Aorta (tissue), 5 donors: ENCODE measurements around the gene PRTFDC1. TPM values are rescaled to one million over a fixed set of nuclear protein-coding genes. Genes with fewer than 3 reads are reported as not detected.
A peak's percentile ranks its signal among the peaks of the same experiment; 100 is the strongest.

Experiments
- ATAC-seq: fragments of 200-7000 bp; cut with Tn5 transposase; one replicate; pipeline ENCODE4 v1.9.1; 2022; ENCODE audit warnings: moderate library complexity; ENCODE audit not compliant: low FRiP score
- DNase-seq, 2 donors: peaks; one replicate each; pipeline ENCODE4 v3.0.0-alpha.2; 2020
- H3K27ac ChIP-seq, 2 donors: one replicate each; pipeline ENCODE4 v1.5.1; 2013; ENCODE audit warnings: low read length in 2 of 2, mild to moderate bottlenecking in 2 of 2, moderate library complexity in 2 of 2, control low read depth in 1 of 2, inconsistent platforms in 1 of 2, low read depth in 1 of 2
- H3K27me3 ChIP-seq, 2 donors: one replicate each; pipeline ENCODE4 v1.6.1; 2013; ENCODE audit warnings: control low read depth in 1 of 2, low read length in 1 of 2, mild to moderate bottlenecking in 1 of 2, moderate library complexity in 1 of 2; ENCODE audit not compliant: insufficient read depth in 2 of 2, control insufficient read depth in 1 of 2
- H3K36me3 ChIP-seq, 2 donors: one replicate each; pipeline ENCODE4 v1.6.1; 2013; ENCODE audit warnings: control low read depth in 1 of 2, low read length in 1 of 2, mild to moderate bottlenecking in 1 of 2; ENCODE audit not compliant: insufficient read depth in 2 of 2, control insufficient read depth in 1 of 2
- H3K4me1 ChIP-seq, 2 donors: one replicate each; pipeline ENCODE4 v1.6.1; 2013; ENCODE audit warnings: low read length in 2 of 2, control low read depth in 1 of 2, mild to moderate bottlenecking in 1 of 2, moderate library complexity in 1 of 2; ENCODE audit not compliant: insufficient read depth in 2 of 2, control insufficient read depth in 1 of 2
- H3K4me3 ChIP-seq, 2 donors: one replicate each; pipeline ENCODE4 v1.5.1; 2013; ENCODE audit warnings: low read length in 2 of 2, control low read depth in 1 of 2, mild to moderate bottlenecking in 1 of 2
- H3K9me3 ChIP-seq: one replicate; pipeline ENCODE4 v1.6.1; 2013; ENCODE audit warnings: mild to moderate bottlenecking, low read length; ENCODE audit not compliant: control insufficient read depth
- WGBS, 2 donors: extraction: QIAGEN DNeasy Blood & Tissue Kit; methylation state at CpG; one replicate each; pipeline ENCODE4 v1.1.7; 2013; 5-methylcytosine and 5-hydroxymethylcytosine counted together
- intact Hi-C, 2 donors: fragments of 100-400 bp; cut with DNase I; formaldehyde crosslinking; loops; one replicate each; pipeline versions ENCODE4 v1.14.2 to v1.15.0; 2022
- polyA plus RNA-seq, 2 donors: library from polyadenylated mRNA; stranded (reverse); fragments of 200-250 nt; gene quantifications; one replicate each; pipeline ENCODE4 v1.2.3, GENCODE V29; 2013
- total RNA-seq, 2 donors: library from RNA; stranded (reverse); fragmentation: NEBNext Ultra II Directional; extraction: Animal tissue kit (Norgen Biotek cat#: 25700); gene quantifications; one replicate each; pipeline ENCODE4 v1.2.1, GENCODE V29; 2021
- donor health status: healthy with polysubstance abuse.
- donor health status: Bipolar disorder and iron deficiency.
- donor health status: DM: no; HTN: no; CAD: no.
- donor health status: DM: no; HTN: no; CAD: no.
- donor health status: DM: yes; HTN: yes; CAD: no.

The PRTFDC1 gene
- total and polyA plus RNA-seq, 4 donors: 3.1 to 15.7 (median 11.8) TPM

DNA sequence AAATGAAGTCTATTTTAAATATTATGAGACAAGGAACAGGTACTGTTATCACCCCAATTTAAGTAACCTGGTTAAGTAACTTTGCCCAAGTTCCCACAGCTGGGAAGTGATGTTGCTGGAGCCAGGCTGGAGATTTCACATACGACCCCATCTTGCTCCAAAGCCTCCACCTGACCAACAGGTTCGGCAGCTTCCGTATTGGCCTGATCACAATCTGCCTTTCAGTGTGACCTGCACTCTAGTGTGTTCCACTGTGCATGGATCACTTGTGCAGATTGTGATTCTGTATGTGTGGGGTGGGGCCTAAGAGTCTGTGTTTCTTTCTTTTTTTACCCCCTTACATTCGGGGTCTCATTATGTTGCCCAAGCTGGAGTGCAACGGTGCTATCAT lies 66.1 kb downstream of the PRTFDC1 start:
- Histone ChIP-seq H3K4me1 (no peaks in the 10 kb centered on the region), H3K4me3 (no peak overlapping the region), H3K27me3 (no peaks in the 10 kb centered on the region), H3K36me3 (no peaks in the 10 kb centered on the region), H3K9me3 (no peaks in the 10 kb centered on the region), H3K27ac (no peak overlapping the region)
- 84 to 95% methylated on average over 5 of the region's 5 CpGs for WGBS, 2 donors
- ATAC-seq (no peak), DNase-seq (no peak)
- intact Hi-C loops: no loop called here

DNA sequence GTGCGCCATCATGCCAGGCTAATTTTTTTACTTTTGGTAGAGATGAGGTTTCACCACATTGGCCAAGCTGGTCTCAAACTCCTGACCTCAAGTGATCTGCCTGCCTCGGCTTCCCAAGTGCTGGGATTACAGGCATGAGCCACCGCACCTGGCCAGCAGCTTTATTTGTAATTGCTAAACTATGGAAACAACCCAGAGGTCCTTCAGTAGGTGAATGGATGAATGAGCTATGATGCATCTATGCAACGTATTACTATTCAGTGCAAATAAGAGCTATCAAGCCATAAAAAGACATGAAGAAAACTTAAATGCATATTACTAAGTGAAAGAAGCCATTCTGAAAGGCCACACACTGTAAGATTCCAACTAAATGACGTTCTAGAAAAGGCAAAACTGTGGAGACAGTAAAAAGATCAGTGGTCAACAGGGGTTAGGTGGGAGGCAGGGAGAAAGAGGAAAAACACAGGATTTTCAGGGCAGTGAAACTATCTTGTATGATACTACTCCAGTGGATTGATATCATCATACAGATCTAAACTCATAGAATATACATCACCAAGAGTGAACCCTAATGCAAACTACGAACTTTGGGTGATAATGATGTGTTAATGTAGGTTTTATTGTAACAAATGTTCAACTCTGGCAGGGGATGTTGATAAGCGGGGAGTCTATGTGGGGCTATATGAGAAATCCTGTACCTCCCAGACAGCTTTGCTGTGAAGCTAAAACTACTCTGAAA lies 66.7 kb downstream of the PRTFDC1 start:
- intact Hi-C loops: no loop called here
- 84 to 93% methylated on average over 7 of the region's 7 CpGs for WGBS, 2 donors
- H3K9me3 ChIP-seq: no peaks in the 10 kb centered on the region
- DNase-seq: no peak
- no peaks in the 10 kb centered on the region for H3K27me3 ChIP-seq
- no peaks in the 10 kb centered on the region for H3K36me3 ChIP-seq
- H3K4me1 ChIP-seq: no peaks in the 10 kb centered on the region
- no peak for ATAC-seq
- no peak overlapping the region for H3K27ac ChIP-seq
- H3K4me3 ChIP-seq: no peak overlapping the region

DNA sequence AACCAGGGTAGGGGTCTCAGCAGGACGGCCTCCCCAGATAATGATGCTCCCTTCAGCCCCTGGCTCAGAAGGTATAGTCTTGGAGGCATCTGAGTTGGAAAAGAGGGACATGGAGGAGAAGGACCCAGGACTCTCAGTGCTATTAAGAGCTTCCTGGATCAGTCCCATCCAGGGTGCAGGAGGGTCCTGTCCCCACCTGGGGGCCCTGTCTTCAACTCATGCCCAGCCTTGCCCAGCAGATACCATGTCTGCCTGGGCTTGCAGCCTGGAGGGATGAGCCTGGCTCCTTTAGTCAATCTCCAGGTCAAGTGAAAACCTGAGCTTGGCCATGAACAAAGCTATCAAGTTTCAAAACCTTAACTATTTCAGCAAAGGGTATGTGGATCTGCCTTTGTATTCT lies 67.6 kb downstream of the PRTFDC1 start:
- H3K36me3 ChIP-seq: no peaks in the 10 kb centered on the region
- ATAC-seq: peak; percentile 19
- H3K4me3 ChIP-seq: no peak overlapping the region
- no peak for DNase-seq
- no peaks in the 10 kb centered on the region for H3K9me3 ChIP-seq
- H3K4me1 ChIP-seq: no peaks in the 10 kb centered on the region
- 92 to 94% methylated on average over 1 of the region's 1 CpG for WGBS, 2 donors
- H3K27ac ChIP-seq: no peak overlapping the region
- intact Hi-C loops: no loop called here
- H3K27me3 ChIP-seq: no peaks in the 10 kb centered on the region

DNA sequence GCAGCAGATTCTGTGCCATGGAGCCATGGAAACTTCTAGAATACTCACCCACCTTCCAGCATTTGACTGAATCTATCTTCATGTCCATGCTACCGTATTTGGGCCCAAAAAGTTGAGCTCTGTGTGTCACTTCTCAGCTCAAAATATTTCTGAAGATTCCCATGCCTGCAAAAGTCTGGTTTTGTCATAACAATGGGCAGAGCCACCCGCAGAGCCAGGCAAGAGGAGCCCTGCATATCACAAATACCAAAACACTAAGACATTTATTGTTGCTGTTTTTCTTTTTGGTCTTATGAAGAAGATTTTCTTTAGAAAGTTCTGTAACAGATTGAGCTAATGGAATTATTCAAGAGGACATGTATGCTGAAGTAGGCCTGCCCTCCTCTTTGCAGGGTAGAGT lies 68.1 kb downstream of the PRTFDC1 start:
- no peaks in the 10 kb centered on the region for H3K4me1 ChIP-seq
- ATAC-seq (no peak), DNase-seq (no peak)
- no peaks in the 10 kb centered on the region for H3K9me3 ChIP-seq
- no peaks in the 10 kb centered on the region for H3K27me3 ChIP-seq
- no peaks in the 10 kb centered on the region for H3K36me3 ChIP-seq
- intact Hi-C loops: no loop called here
- H3K4me3 ChIP-seq: no peak overlapping the region
- H3K27ac ChIP-seq: no peak overlapping the region
- 92 to 93% methylated on average over 2 of the region's 2 CpGs for WGBS, 2 donors

DNA sequence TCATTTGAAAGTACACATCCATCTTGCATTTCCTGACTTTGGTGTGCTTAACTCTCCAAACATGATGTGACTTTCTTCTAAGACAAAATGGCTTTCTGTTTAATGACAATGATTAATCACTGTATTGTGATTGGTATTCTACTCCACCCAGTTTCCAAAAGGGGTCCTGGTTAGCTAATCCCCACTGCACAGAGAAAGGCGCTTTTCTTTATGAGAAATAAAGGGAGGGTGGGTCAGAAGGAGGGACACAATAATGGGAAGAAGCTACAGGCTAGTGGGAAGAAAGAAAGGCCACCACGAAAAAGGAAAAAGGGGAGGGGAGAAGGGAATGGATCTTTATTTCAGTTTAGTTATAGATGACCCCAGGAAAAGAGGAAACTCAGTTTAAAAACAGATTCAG lies 69.2 kb downstream of the PRTFDC1 start:
- 54 to 84% methylated on average over 2 of the region's 2 CpGs for WGBS, 2 donors

DNA sequence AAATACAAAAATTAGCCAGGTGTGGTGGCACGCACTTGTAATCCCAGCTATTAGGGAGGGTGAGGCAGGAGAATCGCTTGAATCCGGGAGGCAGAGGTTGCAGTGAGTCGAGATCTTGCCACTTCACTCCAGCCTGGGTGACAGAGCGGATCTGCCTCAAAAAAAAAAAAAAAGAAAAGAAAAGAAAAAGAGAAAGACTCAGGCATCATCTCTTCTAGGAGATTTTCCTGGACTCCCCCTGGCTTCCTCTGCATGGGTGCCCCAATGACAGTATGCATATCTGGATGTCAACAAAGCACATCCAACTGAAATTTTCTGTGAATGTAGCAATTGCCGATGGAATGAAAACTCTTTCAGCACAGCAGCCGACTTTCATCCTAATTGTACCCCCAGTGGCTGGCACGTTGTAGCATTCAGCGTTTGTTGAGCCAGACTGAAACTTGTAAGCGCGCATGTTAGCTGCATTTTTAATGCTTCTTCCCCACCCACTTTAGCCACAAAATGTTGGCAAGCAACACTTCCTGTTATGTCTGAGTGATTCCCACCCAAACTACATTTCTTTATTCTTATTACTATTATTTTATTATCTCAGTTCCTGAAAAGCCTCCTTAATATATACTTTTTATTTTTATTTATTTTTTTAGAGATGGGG lies 70.2 kb downstream of the PRTFDC1 start:
- H3K4me1 ChIP-seq: no peaks in the 10 kb centered on the region
- WGBS, 2 donors: 90 to 91% methylated on average over 11 of the region's 11 CpGs
- H3K36me3 ChIP-seq: no peaks in the 10 kb centered on the region
- intact Hi-C loops: no loop called here
- no peak for DNase-seq
- no peak overlapping the region for H3K27ac ChIP-seq
- no peak overlapping the region for H3K4me3 ChIP-seq
- no peak for ATAC-seq
- no peaks in the 10 kb centered on the region for H3K27me3 ChIP-seq
- no peaks in the 10 kb centered on the region for H3K9me3 ChIP-seq

More for the DNA sequence above, 69.2 kb downstream of the PRTFDC1 start:
- Histone ChIP-seq H3K27ac (no peak overlapping the region), H3K4me1 (no peaks in the 10 kb centered on the region), H3K36me3 (no peaks in the 10 kb centered on the region), H3K27me3 (no peaks in the 10 kb centered on the region), H3K9me3 (no peaks in the 10 kb centered on the region), H3K4me3 (no peak overlapping the region)
- intact Hi-C loops: no loop called here
- no peak for ATAC-seq
- no peak for DNase-seq

DNA sequence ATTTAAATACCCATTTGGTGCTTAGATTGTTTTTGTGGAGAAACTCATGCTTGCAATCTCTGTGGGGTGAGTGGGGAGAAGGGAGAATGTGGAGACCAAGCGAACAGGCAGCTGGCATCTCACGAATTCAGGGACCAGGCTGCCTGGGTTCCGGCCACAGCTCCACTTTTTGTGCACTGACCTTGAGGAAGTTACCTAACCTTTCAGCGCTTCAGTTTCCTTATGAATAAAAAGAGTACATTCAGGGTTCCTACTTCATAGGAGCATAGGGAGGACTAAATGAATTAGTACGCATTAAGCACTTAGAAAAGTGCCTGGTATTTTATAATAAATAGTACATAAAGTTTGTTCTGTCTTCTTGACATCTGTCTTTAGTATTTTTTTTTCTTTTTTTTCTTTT lies 72.5 kb downstream of the PRTFDC1 start:
- Histone ChIP-seq H3K27me3 (no peaks in the 10 kb centered on the region), H3K36me3 (no peaks in the 10 kb centered on the region), H3K27ac (no peak overlapping the region), H3K4me1 (no peaks in the 10 kb centered on the region), H3K4me3 (no peak overlapping the region), H3K9me3 (no peaks in the 10 kb centered on the region)
- ATAC-seq: no peak
- intact Hi-C loops: no loop called here
- no peak for DNase-seq
- 90 to 96% methylated on average over 5 of the region's 5 CpGs for WGBS, 2 donors

DNA sequence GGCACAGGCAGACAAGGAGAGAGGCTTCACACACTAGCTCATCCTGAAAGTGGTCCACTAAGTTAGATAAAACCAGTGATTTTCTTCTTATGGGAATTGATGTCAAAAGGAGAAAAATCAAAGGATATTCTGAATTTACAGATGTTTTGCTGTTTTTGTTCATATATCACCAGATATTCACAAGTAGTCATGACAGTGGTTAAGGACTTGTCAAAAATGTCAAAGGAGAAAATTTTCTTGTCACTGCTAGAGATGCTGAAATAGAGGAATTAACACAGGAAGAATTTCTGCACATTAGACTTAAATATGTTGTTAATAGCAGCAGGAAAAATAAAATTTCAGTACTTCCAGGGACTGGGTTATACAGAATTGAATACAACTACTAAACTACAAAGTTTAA lies 78.3 kb downstream of the PRTFDC1 start:
- ATAC-seq (no peak), DNase-seq (no peak)
- peaks cover 0 to 2% of the 10 kb centered on the region in 2 donors for H3K4me1 ChIP-seq
- no peaks in the 10 kb centered on the region for H3K9me3 ChIP-seq
- no peak overlapping the region for H3K4me3 ChIP-seq
- no peaks in the 10 kb centered on the region for H3K36me3 ChIP-seq
- H3K27ac ChIP-seq: no peak overlapping the region
- intact Hi-C loops: no loop called here
- no peaks in the 10 kb centered on the region for H3K27me3 ChIP-seq

DNA sequence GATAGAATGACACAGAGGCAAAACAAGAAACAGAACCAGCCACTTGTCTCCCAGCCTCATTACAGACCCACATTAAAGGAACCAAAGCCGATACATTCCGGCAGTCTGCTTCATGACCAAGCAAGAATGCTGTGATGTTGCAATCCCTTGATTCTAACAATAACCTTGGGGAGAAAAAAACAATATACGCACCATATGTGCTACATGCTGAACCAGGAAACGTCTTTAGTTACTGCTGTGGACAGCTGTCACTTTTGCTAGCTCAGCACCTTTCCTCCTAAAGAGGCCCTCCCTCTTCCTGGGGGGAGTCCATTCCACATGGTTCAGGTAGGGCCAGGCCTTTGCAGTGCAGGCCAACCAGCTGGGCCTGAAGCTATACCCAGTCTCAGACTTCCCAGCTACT lies 79.1 kb downstream of the PRTFDC1 start:
- Histone ChIP-seq H3K4me3 (no peak overlapping the region), H3K27me3 (no peaks in the 10 kb centered on the region), H3K36me3 (no peaks in the 10 kb centered on the region), H3K9me3 (no peaks in the 10 kb centered on the region), H3K27ac (no peak overlapping the region), H3K4me1 (peaks cover 0 to 2% of the 10 kb centered on the region in 2 donors)
- intact Hi-C loops: no loop called here
- ATAC-seq (peak; percentile 70), DNase-seq (peak in 1 of 2 donors; percentile 57)
- WGBS, 2 donors: 74 to 78% methylated on average over 4 of the region's 4 CpGs
